WTC11 (cell line): Measurements from ENCODE around the gene CDC73. TPM values are rescaled to one million over a fixed set of nuclear protein-coding genes. Genes with fewer than 3 reads are reported as not detected.

ENCODE experiments used
- ATAC-seq: fragments of 200-7000 bp; cut with Tn5 transposase; 2 replicates; pipeline ENCODE4 v1.10.0; 2021; ENCODE audit warnings: mild to moderate bottlenecking, moderate library complexity
- CTCF ChIA-PET: fragments of 300-600 bp; sonication (Branson Sonifier 250); formaldehyde crosslinking; loops from one replicate; lab custom pipeline; 2021; ENCODE audit warnings: antibody characterized with exemption; lab: Charles Lee
- POLR2A ChIA-PET: fragments of 350-600 bp; sonication (Branson Sonifier 250); formaldehyde crosslinking; loops from one replicate; lab custom pipeline; 2021; ENCODE audit warnings: antibody characterized with exemption; lab: Charles Lee
- DNase-seq: peaks from one replicate; pipeline ENCODE4 v3.0.0; 2021; ENCODE audit warnings: low spot score
- H3K27ac Mint-ChIP-seq: 2 replicates; pipeline ENCODE4 v1.8.0; 2021; ENCODE audit warnings: mixed read lengths
- H3K27me3 Mint-ChIP-seq: 2 replicates; pipeline ENCODE4 v1.8.0; 2021; ENCODE audit warnings: low read depth, mild to moderate bottlenecking, moderate library complexity, mixed read lengths
- H3K36me3 Mint-ChIP-seq: 2 replicates; pipeline ENCODE4 v1.8.0; 2021; ENCODE audit warnings: mixed read lengths
- H3K4me1 Mint-ChIP-seq: 2 replicates; pipeline ENCODE4 v1.8.0; 2022; ENCODE audit warnings: mixed read lengths
- H3K4me3 Mint-ChIP-seq: 2 replicates; pipeline ENCODE4 v1.8.0; 2021; ENCODE audit warnings: mild to moderate bottlenecking, moderate library complexity, mixed read lengths
- H3K9me3 Mint-ChIP-seq: 2 replicates; pipeline ENCODE4 v1.8.0; 2021; ENCODE audit warnings: mixed read lengths
- AFF4 ChIP-seq: sonication (generic); formaldehyde crosslinking; IDR thresholded peaks from 2 replicates; pipeline ENCODE4 v1.8.1; 2023; ENCODE audit warnings: mild to moderate bottlenecking, missing genetic modification reagents, borderline replicate concordance
- ELF4 ChIP-seq: sonication (generic); formaldehyde crosslinking; IDR thresholded peaks from 2 replicates; pipeline ENCODE4 v1.8.1; 2022; ENCODE audit warnings: low read depth, mild to moderate bottlenecking, moderate library complexity, missing genetic modification reagents
- ESRRA ChIP-seq: sonication (generic); formaldehyde crosslinking; IDR thresholded peaks from 2 replicates; pipeline ENCODE4 v1.8.1; 2022; ENCODE audit warnings: mild to moderate bottlenecking, missing genetic modification reagents, borderline replicate concordance
- FOXJ3 ChIP-seq: sonication (generic); formaldehyde crosslinking; IDR thresholded peaks from 2 replicates; pipeline ENCODE4 v1.9.0; 2021; ENCODE audit warnings: missing genetic modification reagents, mild to moderate bottlenecking, borderline replicate concordance
- FOXK1 ChIP-seq: sonication (generic); formaldehyde crosslinking; IDR thresholded peaks from 2 replicates; pipeline ENCODE4 v1.8.0; 2022; ENCODE audit warnings: mild to moderate bottlenecking, moderate library complexity, missing genetic modification reagents
- FOXP4 ChIP-seq: sonication (generic); formaldehyde crosslinking; IDR thresholded peaks from 2 replicates; pipeline ENCODE4 v1.8.0; 2022; ENCODE audit warnings: mild to moderate bottlenecking, missing genetic modification reagents
- HMGA2 ChIP-seq: fragments of 250-450 bp; sonication (Bioruptor Pico); IDR thresholded peaks from 2 replicates; pipeline ENCODE4 v1.4.0; 2021; ENCODE audit warnings: mild to moderate bottlenecking, moderate library complexity
- IRF2 ChIP-seq: sonication (generic); formaldehyde crosslinking; IDR thresholded peaks from 2 replicates; pipeline ENCODE4 v1.8.0; 2022; ENCODE audit warnings: low read depth, missing genetic modification reagents, borderline replicate concordance
- MXD4 ChIP-seq: fragments of 250-450 bp; sonication (Bioruptor Pico); IDR thresholded peaks from 2 replicates; pipeline ENCODE4 v1.8.0; 2021; ENCODE audit warnings: mild to moderate bottlenecking, moderate library complexity, borderline replicate concordance
- SMAD4 ChIP-seq: sonication (generic); formaldehyde crosslinking; IDR thresholded peaks from 2 replicates; pipeline ENCODE4 v1.8.0; 2022; ENCODE audit warnings: mild to moderate bottlenecking, missing genetic modification reagents
- TEAD4 ChIP-seq: sonication (generic); formaldehyde crosslinking; IDR thresholded peaks from 2 replicates; pipeline ENCODE4 v1.8.0; 2022; ENCODE audit warnings: mild to moderate bottlenecking, missing genetic modification reagents
- ZNF138 ChIP-seq: sonication (generic); formaldehyde crosslinking; conservative IDR thresholded peaks from 2 replicates; pipeline ENCODE4 v1.8.1; 2022; ENCODE audit warnings: mild to moderate bottlenecking, moderate library complexity, missing genetic modification reagents
- ZNF317 ChIP-seq: sonication (generic); formaldehyde crosslinking; IDR thresholded peaks from 2 replicates; pipeline ENCODE4 v1.8.1; 2023; ENCODE audit warnings: low read depth, mild to moderate bottlenecking, moderate library complexity, missing genetic modification reagents, borderline replicate concordance
- total RNA-seq: library from RNA; stranded (reverse); gene quantifications from 3 replicates; pipeline ENCODE4 v1.2.3, GENCODE V29; 2021
- TF ChIP-seq, protein P1 (sequence below): sonication (generic); formaldehyde crosslinking; IDR thresholded peaks from 2 replicates; pipeline ENCODE4 v1.8.1; 2023; ENCODE audit warnings: mild to moderate bottlenecking, missing genetic modification reagents

CDC73 gene
- total RNA-seq, 1 experiment from 2014 or later: 57.1 TPM

DNA sequence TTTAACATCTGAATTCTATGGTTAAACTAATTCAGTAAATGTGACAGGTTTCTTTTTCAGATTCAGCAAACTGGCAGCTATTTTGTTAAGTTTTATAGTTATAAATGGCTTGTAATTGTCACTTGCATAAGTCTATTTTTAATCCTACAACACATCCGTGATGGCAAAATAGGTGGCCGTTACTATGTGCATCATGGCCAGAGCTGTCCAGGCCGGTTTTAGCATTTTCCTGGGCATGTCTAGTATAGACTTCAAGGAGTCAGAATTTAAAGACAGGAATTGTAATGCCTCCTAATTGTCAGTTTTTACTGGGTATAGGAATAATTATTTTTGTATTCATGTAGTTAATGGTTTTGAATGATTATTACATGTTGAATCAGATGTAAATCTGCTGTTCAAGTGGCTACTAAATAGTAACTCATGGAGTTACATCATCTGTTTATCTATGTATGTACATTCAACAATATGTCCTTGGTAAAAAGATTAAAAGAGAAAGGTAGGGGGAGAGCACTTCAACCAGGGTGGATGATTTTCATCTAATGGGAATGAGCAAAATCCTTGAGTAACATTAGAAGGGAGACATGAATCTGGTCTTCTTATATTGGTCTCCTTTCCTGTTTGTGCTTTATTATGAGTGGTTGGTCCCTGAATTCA lies 67.7 kb downstream of the CDC73 start:
- ATAC-seq (no peak), DNase-seq (no peak)
- POLR2A ChIA-PET: no interaction called here
- peaks cover 18% of the 10 kb centered on the region for H3K4me1 Mint-ChIP-seq
- H3K9me3 Mint-ChIP-seq: peaks cover 24% of the 10 kb centered on the region
- no peaks in the 10 kb centered on the region for H3K27me3 Mint-ChIP-seq
- H3K36me3 Mint-ChIP-seq: peaks cover 27% of the 10 kb centered on the region
- no peak overlapping the region for H3K4me3 Mint-ChIP-seq
- TF ChIP-seq IRF2 (CRISPR knock-in tag): no peak
- no peak for TF ChIP-seq ZNF317
- TF ChIP-seq ELF4 (CRISPR knock-in tag): no peak
- no peak for TF ChIP-seq TEAD4 (CRISPR knock-in tag)
- TF ChIP-seq ESRRA (CRISPR knock-in tag): no peak
- no peak for TF ChIP-seq FOXJ3 (CRISPR knock-in tag)
- no peak for TF ChIP-seq AFF4 (CRISPR knock-in tag)
- no peak for TF ChIP-seq ZNF138 (CRISPR knock-in tag)
- no peak for TF ChIP-seq FOXP4 (CRISPR knock-in tag)
- TF ChIP-seq HMGA2 (CRISPR knock-in tag): no peak
- no peak for TF ChIP-seq SMAD4 (CRISPR knock-in tag)
- TF ChIP-seq FOXK1 (CRISPR knock-in tag): no peak
- TF ChIP-seq, protein P1, sequence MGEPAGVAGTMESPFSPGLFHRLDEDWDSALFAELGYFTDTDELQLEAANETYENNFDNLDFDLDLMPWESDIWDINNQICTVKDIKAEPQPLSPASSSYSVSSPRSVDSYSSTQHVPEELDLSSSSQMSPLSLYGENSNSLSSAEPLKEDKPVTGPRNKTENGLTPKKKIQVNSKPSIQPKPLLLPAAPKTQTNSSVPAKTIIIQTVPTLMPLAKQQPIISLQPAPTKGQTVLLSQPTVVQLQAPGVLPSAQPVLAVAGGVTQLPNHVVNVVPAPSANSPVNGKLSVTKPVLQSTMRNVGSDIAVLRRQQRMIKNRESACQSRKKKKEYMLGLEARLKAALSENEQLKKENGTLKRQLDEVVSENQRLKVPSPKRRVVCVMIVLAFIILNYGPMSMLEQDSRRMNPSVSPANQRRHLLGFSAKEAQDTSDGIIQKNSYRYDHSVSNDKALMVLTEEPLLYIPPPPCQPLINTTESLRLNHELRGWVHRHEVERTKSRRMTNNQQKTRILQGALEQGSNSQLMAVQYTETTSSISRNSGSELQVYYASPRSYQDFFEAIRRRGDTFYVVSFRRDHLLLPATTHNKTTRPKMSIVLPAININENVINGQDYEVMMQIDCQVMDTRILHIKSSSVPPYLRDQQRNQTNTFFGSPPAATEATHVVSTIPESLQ (CRISPR knock-in tag): no peak
- CTCF ChIA-PET: interaction anchor here (0.7 to 1.2 kb wide), 4 partner anchors 8 to 148 kb away, joined by 3 to 5 read pairs (median 4); no protein-coding TSS in a partner anchor
- peak overlapping the region; percentile 46; the same call in 1 of the 2 replicates for H3K27ac Mint-ChIP-seq

DNA sequence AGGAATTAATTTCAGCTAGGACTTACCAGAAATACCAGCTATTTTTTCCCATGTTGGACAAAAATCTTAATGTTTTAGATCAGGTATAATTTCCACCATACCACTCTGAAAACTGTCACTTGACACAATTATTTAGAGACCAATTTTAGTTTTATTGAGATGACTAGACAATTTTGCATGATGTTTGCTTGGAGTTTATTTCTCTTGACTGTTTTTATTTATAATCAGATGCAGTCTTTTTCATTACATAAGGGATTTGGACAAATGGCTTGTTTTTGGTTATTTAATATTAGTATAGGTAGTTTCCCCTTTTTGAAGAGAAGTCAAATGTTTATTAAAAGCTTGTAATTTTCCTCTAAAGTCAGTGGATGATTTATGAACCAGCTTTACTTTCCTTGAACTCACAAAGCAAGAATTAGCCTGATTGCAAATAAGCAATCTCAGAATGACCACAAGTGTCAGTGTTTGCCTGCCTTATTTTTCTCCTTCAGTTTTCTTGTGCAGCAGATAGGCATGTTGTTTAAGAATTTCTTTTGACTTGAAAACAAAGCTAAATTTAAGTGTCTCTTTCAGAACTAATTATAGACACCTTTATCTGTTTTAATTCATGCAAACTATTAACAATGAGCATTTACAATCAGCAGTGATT lies 68.4 kb downstream of the CDC73 start:
- POLR2A ChIA-PET: no interaction called here
- no peak for DNase-seq
- peak overlapping the region; percentile 46 for H3K27ac Mint-ChIP-seq

More for the DNA sequence above, 68.4 kb downstream of the CDC73 start:
- H3K27me3 Mint-ChIP-seq: no peaks in the 10 kb centered on the region
- H3K4me1 Mint-ChIP-seq: peaks cover 14% of the 10 kb centered on the region
- no peak for ATAC-seq
- no peak overlapping the region for H3K4me3 Mint-ChIP-seq
- no peak for TF ChIP-seq ESRRA (CRISPR knock-in tag)
- no peak for TF ChIP-seq MXD4 (CRISPR knock-in tag)
- H3K36me3 Mint-ChIP-seq: peaks cover 27% of the 10 kb centered on the region
- H3K9me3 Mint-ChIP-seq: peaks cover 24% of the 10 kb centered on the region
- CTCF ChIA-PET: interaction anchor here (0.7 to 1.2 kb wide), 4 partner anchors 9 to 148 kb away, joined by 3 to 5 read pairs (median 4); no protein-coding TSS in a partner anchor
